ENCODE measurements around the gene COLEC12. TPM values are rescaled to one million over a fixed set of nuclear protein-coding genes. Genes with fewer than 3 reads are reported as not detected.

The COLEC12 gene
- total RNA-seq, 1 experiment from 2014 or later = 0.03 TPM

DNA sequence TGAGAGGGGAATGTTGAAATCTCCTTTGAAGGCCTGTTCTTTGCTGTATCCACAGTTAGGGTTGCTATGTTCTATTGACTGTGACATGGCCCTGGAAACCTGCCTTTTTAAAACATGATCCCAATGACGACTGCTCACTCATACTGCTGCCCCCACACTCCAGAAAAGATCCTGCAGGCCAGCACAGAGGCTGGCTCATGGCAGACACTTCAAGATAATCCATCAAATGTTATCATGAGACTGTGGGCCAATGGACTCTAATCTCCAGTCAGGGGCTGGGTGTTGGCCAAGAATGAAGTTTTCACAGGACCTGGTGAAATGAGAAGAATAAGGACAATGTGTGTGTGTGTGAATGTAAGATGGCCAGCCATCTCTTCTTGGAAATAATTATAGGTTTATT lies 173.7 kb downstream of the COLEC12 start:
- H3K9me3 ChIP-seq (ENCODE audit: control insufficient read depth, insufficient read depth, low read depth, low read length) = no peaks in the 10 kb centered on the region
- H3K4me3 ChIP-seq (ENCODE audit: low read depth in 2 of 2, low read length in 2 of 2) = no peak overlapping the region
- in situ Hi-C loops (cut with HindIII; ENCODE audit: low pct_unique_long_range_greater_than_20kb, low sequenced_read_pairs) = no loop called here
- TF ChIP-seq, protein P1, sequence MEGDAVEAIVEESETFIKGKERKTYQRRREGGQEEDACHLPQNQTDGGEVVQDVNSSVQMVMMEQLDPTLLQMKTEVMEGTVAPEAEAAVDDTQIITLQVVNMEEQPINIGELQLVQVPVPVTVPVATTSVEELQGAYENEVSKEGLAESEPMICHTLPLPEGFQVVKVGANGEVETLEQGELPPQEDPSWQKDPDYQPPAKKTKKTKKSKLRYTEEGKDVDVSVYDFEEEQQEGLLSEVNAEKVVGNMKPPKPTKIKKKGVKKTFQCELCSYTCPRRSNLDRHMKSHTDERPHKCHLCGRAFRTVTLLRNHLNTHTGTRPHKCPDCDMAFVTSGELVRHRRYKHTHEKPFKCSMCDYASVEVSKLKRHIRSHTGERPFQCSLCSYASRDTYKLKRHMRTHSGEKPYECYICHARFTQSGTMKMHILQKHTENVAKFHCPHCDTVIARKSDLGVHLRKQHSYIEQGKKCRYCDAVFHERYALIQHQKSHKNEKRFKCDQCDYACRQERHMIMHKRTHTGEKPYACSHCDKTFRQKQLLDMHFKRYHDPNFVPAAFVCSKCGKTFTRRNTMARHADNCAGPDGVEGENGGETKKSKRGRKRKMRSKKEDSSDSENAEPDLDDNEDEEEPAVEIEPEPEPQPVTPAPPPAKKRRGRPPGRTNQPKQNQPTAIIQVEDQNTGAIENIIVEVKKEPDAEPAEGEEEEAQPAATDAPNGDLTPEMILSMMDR (IDR thresholded peaks at IDR 0.05) = no peak
- TF ChIP-seq SIN3A (IDR thresholded peaks at IDR 0.05; ENCODE audit: borderline replicate concordance, insufficient read depth, low read depth, low read length) (no peak), POLR2AphosphoS5 (IDR thresholded peaks at IDR 0.05; ENCODE audit: low read depth, low read length) (no peak), TCF7L2 (IDR thresholded peaks at IDR 0.05; ENCODE audit: low read depth, low read length) (no peak)
- TF ChIP-seq, protein P2, sequence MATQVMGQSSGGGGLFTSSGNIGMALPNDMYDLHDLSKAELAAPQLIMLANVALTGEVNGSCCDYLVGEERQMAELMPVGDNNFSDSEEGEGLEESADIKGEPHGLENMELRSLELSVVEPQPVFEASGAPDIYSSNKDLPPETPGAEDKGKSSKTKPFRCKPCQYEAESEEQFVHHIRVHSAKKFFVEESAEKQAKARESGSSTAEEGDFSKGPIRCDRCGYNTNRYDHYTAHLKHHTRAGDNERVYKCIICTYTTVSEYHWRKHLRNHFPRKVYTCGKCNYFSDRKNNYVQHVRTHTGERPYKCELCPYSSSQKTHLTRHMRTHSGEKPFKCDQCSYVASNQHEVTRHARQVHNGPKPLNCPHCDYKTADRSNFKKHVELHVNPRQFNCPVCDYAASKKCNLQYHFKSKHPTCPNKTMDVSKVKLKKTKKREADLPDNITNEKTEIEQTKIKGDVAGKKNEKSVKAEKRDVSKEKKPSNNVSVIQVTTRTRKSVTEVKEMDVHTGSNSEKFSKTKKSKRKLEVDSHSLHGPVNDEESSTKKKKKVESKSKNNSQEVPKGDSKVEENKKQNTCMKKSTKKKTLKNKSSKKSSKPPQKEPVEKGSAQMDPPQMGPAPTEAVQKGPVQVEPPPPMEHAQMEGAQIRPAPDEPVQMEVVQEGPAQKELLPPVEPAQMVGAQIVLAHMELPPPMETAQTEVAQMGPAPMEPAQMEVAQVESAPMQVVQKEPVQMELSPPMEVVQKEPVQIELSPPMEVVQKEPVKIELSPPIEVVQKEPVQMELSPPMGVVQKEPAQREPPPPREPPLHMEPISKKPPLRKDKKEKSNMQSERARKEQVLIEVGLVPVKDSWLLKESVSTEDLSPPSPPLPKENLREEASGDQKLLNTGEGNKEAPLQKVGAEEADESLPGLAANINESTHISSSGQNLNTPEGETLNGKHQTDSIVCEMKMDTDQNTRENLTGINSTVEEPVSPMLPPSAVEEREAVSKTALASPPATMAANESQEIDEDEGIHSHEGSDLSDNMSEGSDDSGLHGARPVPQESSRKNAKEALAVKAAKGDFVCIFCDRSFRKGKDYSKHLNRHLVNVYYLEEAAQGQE (IDR thresholded peaks at IDR 0.05; ENCODE audit: insufficient read depth in 1 of 2, low read depth in 2 of 2, low read length in 1 of 2) = no peak
- no peak for ATAC-seq
- no peaks in the 10 kb centered on the region for H3K4me1 ChIP-seq (ENCODE audit: control insufficient read depth, insufficient read depth, low read length)
- no peak for DNase-seq (ENCODE audit: low read depth, low spot score)
- H3K27ac ChIP-seq (ENCODE audit: low read length) = no peak overlapping the region
- no peaks in the 10 kb centered on the region for H3K27me3 ChIP-seq (ENCODE audit: control insufficient read depth, insufficient read depth, low read length)
- no peaks in the 10 kb centered on the region for H3K36me3 ChIP-seq (ENCODE audit: control insufficient read depth, insufficient read depth, low read length)
- CTCF ChIA-PET = no interaction called here
- intact Hi-C loops (cut with micrococcal nuclease; ENCODE audit: unreplicated experiment) = no loop called here
- no TSS peak for BruUV-seq (replicated peaks)
- POLR2A ChIA-PET = no interaction called here

DNA sequence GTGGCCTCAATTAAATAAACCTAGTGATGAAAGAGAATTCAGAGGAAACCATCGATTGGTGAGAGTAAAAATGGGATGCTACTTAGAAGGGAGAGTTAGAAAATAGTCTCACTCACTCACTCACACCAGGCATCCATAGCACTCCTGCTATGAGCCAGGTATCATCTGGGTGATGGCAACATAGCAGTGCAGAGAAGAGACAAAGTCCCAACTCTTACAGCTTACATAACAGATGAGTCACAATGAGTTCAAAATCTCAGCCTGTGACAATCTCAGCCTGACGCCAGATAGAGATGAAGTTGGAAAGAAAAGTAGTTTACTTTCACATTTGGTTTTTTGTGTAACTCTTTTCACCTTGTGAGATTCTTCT lies 177.3 kb downstream of the COLEC12 start:
- H3K4me3 ChIP-seq (ENCODE audit: low read depth in 2 of 2, low read length in 2 of 2) = no peak overlapping the region
- in situ Hi-C loops (cut with HindIII; ENCODE audit: low pct_unique_long_range_greater_than_20kb, low sequenced_read_pairs) = no loop called here
- intact Hi-C loops (cut with micrococcal nuclease; ENCODE audit: unreplicated experiment) = no loop called here
- no peak for DNase-seq (ENCODE audit: low read depth, low spot score)
- no peak for ATAC-seq
- ChIA-PET POLR2A (no interaction called here), CTCF (no interaction called here)
- no peak overlapping the region for H3K27ac ChIP-seq (ENCODE audit: low read length)
- TF ChIP-seq POLR2AphosphoS5 (IDR thresholded peaks at IDR 0.05; ENCODE audit: low read depth, low read length) (no peak), SIN3A (IDR thresholded peaks at IDR 0.05; ENCODE audit: borderline replicate concordance, insufficient read depth, low read depth, low read length) (no peak), TCF7L2 (IDR thresholded peaks at IDR 0.05; ENCODE audit: low read depth, low read length) (no peak)
- TF ChIP-seq, protein P1 (IDR thresholded peaks at IDR 0.05) = no peak
- TF ChIP-seq, protein P2 (IDR thresholded peaks at IDR 0.05; ENCODE audit: insufficient read depth in 1 of 2, low read depth in 2 of 2, low read length in 1 of 2) = no peak
- no TSS peak for BruUV-seq (replicated peaks)
- H3K27me3 ChIP-seq (ENCODE audit: control insufficient read depth, insufficient read depth, low read length) = no peaks in the 10 kb centered on the region
- H3K4me1 ChIP-seq (ENCODE audit: control insufficient read depth, insufficient read depth, low read length) = no peaks in the 10 kb centered on the region
- no peaks in the 10 kb centered on the region for H3K9me3 ChIP-seq (ENCODE audit: control insufficient read depth, insufficient read depth, low read depth, low read length)
- no peaks in the 10 kb centered on the region for H3K36me3 ChIP-seq (ENCODE audit: control insufficient read depth, insufficient read depth, low read length)

All from Panc1 (cell line).